HEK293 (cell line): ENCODE measurements around the gene TULP1.

Experiments used
- CTCF ChIA-PET: fragments of 350-600 bp; formaldehyde crosslinking; extraction: SDS; loops from one replicate; lab custom pipeline; 2021; ENCODE audit warnings: antibody characterized with exemption; lab: Yijun Ruan, JAX
- POLR2A ChIA-PET: fragments of 300-600 bp; formaldehyde crosslinking; extraction: SDS; loops from one replicate; lab custom pipeline; 2020; ENCODE audit warnings: antibody characterized with exemption, inconsistent platforms; lab: Yijun Ruan, JAX
- H3K27ac ChIP-seq: fragments of 200-500 bp; sonication (Bioruptor generic); 2 replicates; pipeline ENCODE4 v1.5.1; 2014; ENCODE audit warnings: low read depth, low read length, control low read depth, inconsistent platforms; ENCODE audit errors: extremely low read depth
- H3K36me3 ChIP-seq, 2 experiments: fragments of 200-500 bp in 1 of 2; sonication (Bioruptor generic) in 1 of 2; 1 replicate in 1 of 2; 2 replicates in 1 of 2; pipeline ENCODE4 v1.5.1; 2014 to 2017; ENCODE audit warnings: inconsistent platforms in 2 of 2, low read length in 2 of 2; ENCODE audit not compliant: control insufficient read depth in 2 of 2, insufficient read depth in 1 of 2
- H3K4me1 ChIP-seq: fragments of 200-500 bp; sonication (Bioruptor generic); 2 replicates; pipeline ENCODE4 v1.5.1; 2014; ENCODE audit warnings: mild to moderate bottlenecking, low read length, inconsistent platforms; ENCODE audit not compliant: control insufficient read depth, insufficient read depth
- H3K4me3 ChIP-seq: 2 replicates; pipeline ENCODE4 v1.5.1; 2011; ENCODE audit warnings: low read depth, mild to moderate bottlenecking, control low read depth, low read length, moderate library complexity
- H3K9me3 ChIP-seq: fragments of 200-500 bp; sonication (Bioruptor generic); 2 replicates; pipeline ENCODE4 v1.5.1; 2014; ENCODE audit warnings: low read depth, low read length, inconsistent platforms; ENCODE audit not compliant: control insufficient read depth, insufficient read depth
- EGR2 ChIP-seq: fragments of 450-650 bp; formaldehyde crosslinking; IDR thresholded peaks from 2 replicates; pipeline ENCODE4 v1.5.1; 2016; ENCODE audit warnings: low read depth, missing biosample characterization, missing genetic modification characterization
- GLI2 ChIP-seq: fragments of 450-650 bp; formaldehyde crosslinking; IDR thresholded peaks from 2 replicates; pipeline ENCODE4; 2017; ENCODE audit warnings: missing biosample characterization, missing genetic modification characterization, low read depth, borderline replicate concordance
- GLI4 ChIP-seq: fragments of 450-650 bp; formaldehyde crosslinking; IDR thresholded peaks from 2 replicates; pipeline ENCODE4 v1.5.1; 2016; ENCODE audit warnings: missing biosample characterization, missing genetic modification characterization
- SP2 ChIP-seq: fragments of 450-650 bp; formaldehyde crosslinking; IDR thresholded peaks from 2 replicates; pipeline ENCODE4 v1.5.1; 2016; ENCODE audit warnings: missing biosample characterization, missing genetic modification characterization
- SP7 ChIP-seq: fragments of 450-650 bp; formaldehyde crosslinking; IDR thresholded peaks from 2 replicates; pipeline ENCODE4 v1.5.1; 2016; ENCODE audit warnings: missing biosample characterization, missing genetic modification characterization
- YY1 ChIP-seq: fragments of 450-650 bp; formaldehyde crosslinking; IDR thresholded peaks from 2 replicates; pipeline ENCODE4 v1.5.1; 2018; ENCODE audit warnings: missing biosample characterization, missing genetic modification characterization
- ZNF146 ChIP-seq: fragments of 450-650 bp; formaldehyde crosslinking; IDR thresholded peaks from 2 replicates; pipeline ENCODE4 v1.5.1; 2016; ENCODE audit warnings: missing biosample characterization, missing genetic modification characterization
- ZNF174 ChIP-seq: fragments of 450-650 bp; formaldehyde crosslinking; IDR thresholded peaks from 2 replicates; pipeline ENCODE4 v1.5.0; 2017; ENCODE audit warnings: missing biosample characterization, mild to moderate bottlenecking, missing genetic modification characterization
- ZNF202 ChIP-seq: fragments of 450-650 bp; formaldehyde crosslinking; IDR thresholded peaks from 2 replicates; pipeline ENCODE4 v1.5.1; 2016; ENCODE audit warnings: missing biosample characterization, missing genetic modification characterization, borderline replicate concordance
- ZNF221 ChIP-seq: fragments of 450-650 bp; formaldehyde crosslinking; IDR thresholded peaks from 2 replicates; pipeline ENCODE4 v1.5.1; 2017; ENCODE audit warnings: missing biosample characterization, missing genetic modification characterization, borderline replicate concordance
- ZNF335 ChIP-seq: fragments of 450-650 bp; formaldehyde crosslinking; conservative IDR thresholded peaks from 2 replicates; pipeline ENCODE4 v1.5.1; 2016; ENCODE audit warnings: missing biosample characterization, missing genetic modification characterization
- ZNF391 ChIP-seq: fragments of 450-650 bp; formaldehyde crosslinking; IDR thresholded peaks from 2 replicates; pipeline ENCODE4 v1.5.1; 2016; ENCODE audit warnings: low read depth, missing biosample characterization, missing genetic modification characterization, borderline replicate concordance
- ZNF394 ChIP-seq: fragments of 450-650 bp; formaldehyde crosslinking; IDR thresholded peaks from 2 replicates; pipeline ENCODE4 v1.5.1; 2016; ENCODE audit warnings: missing biosample characterization, missing genetic modification characterization, mild to moderate bottlenecking, moderate library complexity, borderline replicate concordance
- ZNF48 ChIP-seq: fragments of 450-650 bp; formaldehyde crosslinking; IDR thresholded peaks from 2 replicates; pipeline ENCODE4 v1.5.1; 2016; ENCODE audit warnings: missing biosample characterization, missing genetic modification characterization
- ZNF521 ChIP-seq: fragments of 450-650 bp; formaldehyde crosslinking; IDR thresholded peaks from 2 replicates; pipeline ENCODE4 v1.5.1; 2017; ENCODE audit warnings: missing biosample characterization, mild to moderate bottlenecking, missing genetic modification characterization
- ZNF548 ChIP-seq: fragments of 450-650 bp; formaldehyde crosslinking; IDR thresholded peaks from 2 replicates; pipeline ENCODE4 v1.5.1; 2016; ENCODE audit warnings: missing biosample characterization, missing genetic modification characterization
- ZNF558 ChIP-seq: fragments of 450-650 bp; formaldehyde crosslinking; IDR thresholded peaks from 2 replicates; pipeline ENCODE4 v1.5.1; 2016; ENCODE audit warnings: missing biosample characterization, missing genetic modification characterization
- ZNF624 ChIP-seq: fragments of 450-650 bp; formaldehyde crosslinking; IDR thresholded peaks from 2 replicates; pipeline ENCODE4 v1.5.1; 2017; ENCODE audit warnings: missing biosample characterization, missing genetic modification characterization
- ZNF747 ChIP-seq: fragments of 450-650 bp; formaldehyde crosslinking; IDR thresholded peaks from 2 replicates; pipeline ENCODE4 v1.5.1; 2016; ENCODE audit warnings: missing biosample characterization, missing genetic modification characterization
- ZNF777 ChIP-seq: fragments of 450-650 bp; formaldehyde crosslinking; IDR thresholded peaks from 2 replicates; pipeline ENCODE4 v1.5.1; 2017; ENCODE audit warnings: missing biosample characterization, missing genetic modification characterization, borderline replicate concordance
- ZNF837 ChIP-seq: fragments of 450-650 bp; formaldehyde crosslinking; IDR thresholded peaks from 2 replicates; pipeline ENCODE4 v1.5.1; 2016; ENCODE audit warnings: missing biosample characterization, missing genetic modification characterization
- ZNF843 ChIP-seq: fragments of 450-650 bp; formaldehyde crosslinking; IDR thresholded peaks from 2 replicates; pipeline ENCODE4 v1.5.1; 2016; ENCODE audit warnings: missing biosample characterization, missing genetic modification characterization
- TF ChIP-seq, protein P1 (sequence below): fragments of 450-650 bp; formaldehyde crosslinking; IDR thresholded peaks from 2 replicates; pipeline ENCODE4 v1.5.1; 2016; ENCODE audit warnings: missing biosample characterization, missing genetic modification characterization
- TF ChIP-seq, protein P2 (sequence below): fragments of 450-650 bp; formaldehyde crosslinking; optimal IDR thresholded peaks from 2 replicates; pipeline ENCODE3; 2016; ENCODE audit warnings: missing biosample characterization, mild to moderate bottlenecking, missing genetic modification characterization

Gene TULP1

DNA sequence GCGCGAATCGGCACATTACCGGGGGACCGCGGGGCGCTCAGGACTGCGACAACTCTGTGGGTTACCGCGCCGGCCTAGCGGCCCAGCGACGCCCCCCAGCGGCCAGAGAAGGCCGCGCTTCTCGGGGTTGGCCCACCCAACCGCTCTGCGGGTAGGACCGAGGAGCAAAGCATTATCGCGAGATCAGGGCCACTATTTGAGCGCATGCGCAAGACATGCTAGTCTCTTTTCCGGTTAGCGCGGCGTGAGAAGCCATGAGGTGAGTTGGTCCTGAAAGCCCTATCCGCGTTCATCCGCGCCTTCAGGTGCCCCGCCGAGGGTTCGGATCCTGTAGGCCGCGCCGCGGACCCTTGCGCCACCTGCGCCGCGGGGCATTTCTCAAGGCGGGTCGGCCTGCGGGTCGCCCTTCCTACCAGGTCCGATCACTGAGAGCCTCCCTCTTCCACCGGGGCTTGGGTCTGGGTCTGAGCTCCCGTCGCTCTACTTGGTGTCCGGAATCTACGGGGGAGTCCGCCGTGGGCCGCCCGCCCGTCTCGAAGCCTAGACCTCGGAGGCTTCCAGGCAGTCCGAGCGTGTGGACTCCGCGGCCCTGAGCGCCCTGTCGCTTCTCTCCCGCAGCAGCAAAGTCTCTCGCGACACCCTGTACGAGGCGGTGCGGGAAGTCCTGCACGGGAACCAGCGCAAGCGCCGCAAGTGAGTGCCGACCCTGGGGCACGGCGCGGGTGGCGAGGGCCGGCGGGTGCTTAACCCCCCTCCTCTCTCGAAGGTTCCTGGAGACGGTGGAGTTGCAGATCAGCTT, 44.3 kb downstream of the TULP1 start, which contains the start of gene RPL10A (continued):
- TF ChIP-seq ZNF558 (tag by site-specific recombination): 0 out of 2 replicates have a peak, but pooled peaks have one; percentile 9
- peak; percentile 66; the same call in 1 of the 2 replicates for TF ChIP-seq ZNF391 (tag by site-specific recombination)
- TF ChIP-seq, protein P1, sequence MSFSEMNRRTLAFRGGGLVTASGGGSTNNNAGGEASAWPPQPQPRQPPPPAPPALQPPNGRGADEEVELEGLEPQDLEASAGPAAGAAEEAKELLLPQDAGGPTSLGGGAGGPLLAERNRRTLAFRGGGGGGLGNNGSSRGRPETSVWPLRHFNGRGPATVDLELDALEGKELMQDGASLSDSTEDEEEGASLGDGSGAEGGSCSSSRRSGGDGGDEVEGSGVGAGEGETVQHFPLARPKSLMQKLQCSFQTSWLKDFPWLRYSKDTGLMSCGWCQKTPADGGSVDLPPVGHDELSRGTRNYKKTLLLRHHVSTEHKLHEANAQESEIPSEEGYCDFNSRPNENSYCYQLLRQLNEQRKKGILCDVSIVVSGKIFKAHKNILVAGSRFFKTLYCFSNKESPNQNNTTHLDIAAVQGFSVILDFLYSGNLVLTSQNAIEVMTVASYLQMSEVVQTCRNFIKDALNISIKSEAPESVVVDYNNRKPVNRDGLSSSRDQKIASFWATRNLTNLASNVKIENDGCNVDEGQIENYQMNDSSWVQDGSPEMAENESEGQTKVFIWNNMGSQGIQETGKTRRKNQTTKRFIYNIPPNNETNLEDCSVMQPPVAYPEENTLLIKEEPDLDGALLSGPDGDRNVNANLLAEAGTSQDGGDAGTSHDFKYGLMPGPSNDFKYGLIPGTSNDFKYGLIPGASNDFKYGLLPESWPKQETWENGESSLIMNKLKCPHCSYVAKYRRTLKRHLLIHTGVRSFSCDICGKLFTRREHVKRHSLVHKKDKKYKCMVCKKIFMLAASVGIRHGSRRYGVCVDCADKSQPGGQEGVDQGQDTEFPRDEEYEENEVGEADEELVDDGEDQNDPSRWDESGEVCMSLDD (tag by site-specific recombination): peak; percentile 98
- peak; percentile 86 for TF ChIP-seq ZNF394 (tag by site-specific recombination)
- peak; percentile 44 for TF ChIP-seq ZNF335 (tag by site-specific recombination)
- peak; percentile 91; the same call in 1 of the 2 replicates for TF ChIP-seq SP7 (tag by site-specific recombination)
- no peak for TF ChIP-seq ZNF174 (tag by site-specific recombination)
- 0 out of 2 replicates have a peak, but pooled peaks have one; percentile 65 for TF ChIP-seq ZNF221
- TF ChIP-seq EGR2: no peak
- peak; percentile 68 for TF ChIP-seq YY1
- no peak for TF ChIP-seq ZNF548 (tag by site-specific recombination)
- TF ChIP-seq, protein P2, sequence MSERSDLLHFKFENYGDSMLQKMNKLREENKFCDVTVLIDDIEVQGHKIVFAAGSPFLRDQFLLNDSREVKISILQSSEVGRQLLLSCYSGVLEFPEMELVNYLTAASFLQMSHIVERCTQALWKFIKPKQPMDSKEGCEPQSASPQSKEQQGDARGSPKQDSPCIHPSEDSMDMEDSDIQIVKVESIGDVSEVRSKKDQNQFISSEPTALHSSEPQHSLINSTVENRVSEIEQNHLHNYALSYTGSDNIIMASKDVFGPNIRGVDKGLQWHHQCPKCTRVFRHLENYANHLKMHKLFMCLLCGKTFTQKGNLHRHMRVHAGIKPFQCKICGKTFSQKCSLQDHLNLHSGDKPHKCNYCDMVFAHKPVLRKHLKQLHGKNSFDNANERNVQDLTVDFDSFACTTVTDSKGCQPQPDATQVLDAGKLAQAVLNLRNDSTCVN (tag by site-specific recombination): peak; percentile 62
- peak; percentile 67; the same call in 1 of the 2 replicates for TF ChIP-seq ZNF843 (tag by site-specific recombination)
- TF ChIP-seq ZNF146 (tag by site-specific recombination): peak; percentile 1; the same call in 1 of the 2 replicates
- peak; percentile 21; the same call in 1 of the 2 replicates for TF ChIP-seq ZNF777 (tag by site-specific recombination)
- TF ChIP-seq ZNF624: no peak

DNA sequence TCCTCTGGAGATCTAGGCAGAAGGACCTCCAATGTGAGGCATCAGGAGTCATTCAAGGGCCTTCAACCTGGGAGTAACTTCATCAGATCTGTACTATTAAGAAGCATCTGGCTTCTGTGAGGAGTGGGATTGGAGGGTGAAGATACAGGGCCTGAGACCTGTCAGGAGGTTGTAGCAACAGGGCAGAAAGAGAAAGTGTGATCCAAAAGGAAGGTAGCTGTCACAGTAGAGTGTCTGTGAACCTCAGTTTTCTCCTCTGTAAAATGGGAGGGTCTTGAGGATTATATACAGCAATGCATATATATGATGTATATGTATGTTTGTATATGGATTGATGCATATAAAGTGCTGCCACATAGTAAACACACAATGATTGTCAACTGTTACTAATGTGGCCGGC, 47.0 kb downstream of the TULP1 start:
- ChIA-PET CTCF (interaction anchor here (0.6 to 6.3 kb wide), 12 partner anchors 10 to 338 kb away, joined by 3 to 53 read pairs (median 4); partner anchors contain the start of genes FANCE and PPARD), POLR2A (interaction anchor here (1.3 kb wide), 1 partner anchor 123 kb away, joined by 4 read pairs; the partner anchor contains the start of gene PPARD)
- H3K9me3 ChIP-seq: no peaks in the 10 kb centered on the region
- TF ChIP-seq ZNF48 (tag by site-specific recombination): no peak
- no peak for TF ChIP-seq SP2 (tag by site-specific recombination)
- no peak for TF ChIP-seq GLI4 (tag by site-specific recombination)
- TF ChIP-seq GLI2 (tag by site-specific recombination): no peak
- no peak for TF ChIP-seq ZNF202
- TF ChIP-seq ZNF837: no peak
- TF ChIP-seq ZNF843 (tag by site-specific recombination): no peak
- TF ChIP-seq ZNF521: no peak
- no peak for TF ChIP-seq ZNF747 (tag by site-specific recombination)
- 0 out of 2 replicates have a peak, but pooled peaks cover 5% of the 10 kb centered on the region for H3K4me1 ChIP-seq
- no peak overlapping the region for H3K27ac ChIP-seq
- no peak overlapping the region for H3K4me3 ChIP-seq
- peaks cover 23 to 67% of the 10 kb centered on the region in 2 experiments; a peak in 2 of 3 replicates for H3K36me3 ChIP-seq
